HEK293 (cell line): ENCODE measurements around the gene DSG2.
A peak's percentile ranks its signal among the peaks of the same experiment; 100 is the strongest.

Source experiments
- CTCF ChIA-PET: fragments of 350-600 bp; formaldehyde crosslinking; extraction: SDS; loops from one replicate; lab custom pipeline; 2021; ENCODE audit warnings: antibody characterized with exemption; lab: Yijun Ruan, JAX
- POLR2A ChIA-PET: fragments of 300-600 bp; formaldehyde crosslinking; extraction: SDS; loops from one replicate; lab custom pipeline; 2020; ENCODE audit warnings: antibody characterized with exemption, inconsistent platforms; lab: Yijun Ruan, JAX
- H3K27ac ChIP-seq: fragments of 200-500 bp; sonication (Bioruptor generic); 2 replicates; pipeline ENCODE4 v1.5.1; 2014; ENCODE audit warnings: low read depth, low read length, control low read depth, inconsistent platforms; ENCODE audit errors: extremely low read depth
- H3K36me3 ChIP-seq, 2 experiments: fragments of 200-500 bp in 1 of 2; sonication (Bioruptor generic) in 1 of 2; 1 replicate in 1 of 2; 2 replicates in 1 of 2; pipeline ENCODE4 v1.5.1; 2014 to 2017; ENCODE audit warnings: inconsistent platforms in 2 of 2, low read length in 2 of 2; ENCODE audit not compliant: control insufficient read depth in 2 of 2, insufficient read depth in 1 of 2
- H3K4me1 ChIP-seq: fragments of 200-500 bp; sonication (Bioruptor generic); 2 replicates; pipeline ENCODE4 v1.5.1; 2014; ENCODE audit warnings: mild to moderate bottlenecking, low read length, inconsistent platforms; ENCODE audit not compliant: control insufficient read depth, insufficient read depth
- H3K4me3 ChIP-seq: 2 replicates; pipeline ENCODE4 v1.5.1; 2011; ENCODE audit warnings: low read depth, mild to moderate bottlenecking, control low read depth, low read length, moderate library complexity
- H3K9me3 ChIP-seq: fragments of 200-500 bp; sonication (Bioruptor generic); 2 replicates; pipeline ENCODE4 v1.5.1; 2014; ENCODE audit warnings: low read depth, low read length, inconsistent platforms; ENCODE audit not compliant: control insufficient read depth, insufficient read depth
- HOXA7 ChIP-seq: sonication (generic); formaldehyde crosslinking; IDR thresholded peaks from 2 replicates; pipeline ENCODE4 v1.8.1; 2022; ENCODE audit warnings: missing genetic modification reagents, borderline replicate concordance
- TRIM28 ChIP-seq: IDR thresholded peaks from 2 replicates; pipeline ENCODE4 v1.6.1; 2011; ENCODE audit warnings: low read length, control low read depth, borderline replicate concordance
- ZBTB7A ChIP-seq: fragments of 450-650 bp; formaldehyde crosslinking; IDR thresholded peaks from 2 replicates; pipeline ENCODE4 v1.5.1; 2016; ENCODE audit warnings: low read depth, missing biosample characterization, missing genetic modification characterization
- ZFP69B ChIP-seq: fragments of 450-650 bp; formaldehyde crosslinking; IDR thresholded peaks from 2 replicates; pipeline ENCODE4 v1.5.1; 2016; ENCODE audit warnings: missing biosample characterization, missing genetic modification characterization
- ZNF302 ChIP-seq: fragments of 450-650 bp; formaldehyde crosslinking; IDR thresholded peaks from 2 replicates; pipeline ENCODE4 v1.5.1; 2016; ENCODE audit warnings: missing biosample characterization, missing genetic modification characterization, low read depth
- ZNF473 ChIP-seq: fragments of 450-650 bp; formaldehyde crosslinking; IDR thresholded peaks from 2 replicates; pipeline ENCODE4 v1.5.1; 2017; ENCODE audit warnings: missing biosample characterization, missing genetic modification characterization
- ZNF521 ChIP-seq: fragments of 450-650 bp; formaldehyde crosslinking; IDR thresholded peaks from 2 replicates; pipeline ENCODE4 v1.5.1; 2017; ENCODE audit warnings: missing biosample characterization, mild to moderate bottlenecking, missing genetic modification characterization
- ZNF544 ChIP-seq: fragments of 450-650 bp; formaldehyde crosslinking; IDR thresholded peaks from 2 replicates; pipeline ENCODE4 v1.5.0; 2017; ENCODE audit warnings: missing biosample characterization, missing genetic modification characterization
- ZNF639 ChIP-seq: fragments of 450-650 bp; formaldehyde crosslinking; IDR thresholded peaks from 2 replicates; pipeline ENCODE4 v1.5.1; 2016; ENCODE audit warnings: missing biosample characterization, missing genetic modification characterization
- ZNF660 ChIP-seq: fragments of 450-650 bp; IDR thresholded peaks from 2 replicates; pipeline ENCODE4 v1.5.1; 2018; ENCODE audit warnings: missing biosample characterization, mild to moderate bottlenecking, missing genetic modification characterization
- ZSCAN16 ChIP-seq: fragments of 450-650 bp; formaldehyde crosslinking; IDR thresholded peaks from 2 replicates; pipeline ENCODE4 v1.5.1; 2016; ENCODE audit warnings: missing biosample characterization, missing genetic modification characterization
- ZSCAN4 ChIP-seq: fragments of 450-650 bp; formaldehyde crosslinking; IDR thresholded peaks from 2 replicates; pipeline ENCODE4 v1.5.1; 2017; ENCODE audit warnings: missing biosample characterization, missing genetic modification characterization
- TF ChIP-seq, protein P1 (sequence below): fragments of 450-650 bp; formaldehyde crosslinking; conservative IDR thresholded peaks from 2 replicates; pipeline ENCODE4 v1.5.1; 2016; ENCODE audit warnings: low read depth, missing biosample characterization, missing genetic modification characterization
- TF ChIP-seq, protein P2 (sequence below): fragments of 450-650 bp; formaldehyde crosslinking; IDR thresholded peaks from 2 replicates; pipeline ENCODE4 v1.5.1; 2016; ENCODE audit warnings: missing biosample characterization, missing genetic modification characterization

DSG2 gene

DNA sequence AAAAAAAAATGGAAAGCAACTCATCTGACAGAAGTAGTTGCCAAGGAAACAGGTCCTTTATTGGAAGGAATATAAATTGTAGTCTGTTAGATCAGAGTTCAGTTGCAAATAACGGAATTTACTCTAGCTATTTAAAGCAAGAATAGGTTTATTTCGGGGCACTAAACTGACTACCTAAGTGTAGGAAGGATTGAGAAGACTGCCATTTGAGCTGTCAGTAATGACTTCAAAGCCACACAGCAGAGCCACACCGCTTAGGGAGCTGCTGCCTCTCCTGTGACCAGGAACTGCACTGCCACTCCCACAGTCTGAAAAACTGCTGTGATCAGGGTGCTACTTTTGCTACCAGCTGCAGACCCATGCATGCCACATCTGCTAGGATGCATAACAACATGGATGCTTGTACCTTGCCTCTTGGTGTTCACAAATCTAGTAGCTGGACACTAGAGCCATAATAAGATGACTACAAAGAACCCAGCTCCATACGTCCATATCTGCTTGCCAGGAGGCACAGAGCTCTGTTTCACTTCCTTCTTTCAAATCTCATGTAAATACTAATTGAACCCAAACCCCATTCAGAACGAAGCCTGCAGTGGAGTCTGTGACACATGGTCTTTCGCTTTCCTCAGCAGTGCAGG lies 2.2 kb downstream of the DSG2 start:
- no peaks in the 10 kb centered on the region for H3K9me3 ChIP-seq
- CTCF ChIA-PET = interaction anchor here (1.6 kb wide), 1 partner anchor 9 kb away, joined by 6 read pairs; no protein-coding TSS in a partner anchor
- no peak overlapping the region for H3K27ac ChIP-seq
- H3K36me3 ChIP-seq = peaks cover 0 to 4% of the 10 kb centered on the region in 2 experiments; a peak in 1 of 3 replicates
- TF ChIP-seq, protein P1, sequence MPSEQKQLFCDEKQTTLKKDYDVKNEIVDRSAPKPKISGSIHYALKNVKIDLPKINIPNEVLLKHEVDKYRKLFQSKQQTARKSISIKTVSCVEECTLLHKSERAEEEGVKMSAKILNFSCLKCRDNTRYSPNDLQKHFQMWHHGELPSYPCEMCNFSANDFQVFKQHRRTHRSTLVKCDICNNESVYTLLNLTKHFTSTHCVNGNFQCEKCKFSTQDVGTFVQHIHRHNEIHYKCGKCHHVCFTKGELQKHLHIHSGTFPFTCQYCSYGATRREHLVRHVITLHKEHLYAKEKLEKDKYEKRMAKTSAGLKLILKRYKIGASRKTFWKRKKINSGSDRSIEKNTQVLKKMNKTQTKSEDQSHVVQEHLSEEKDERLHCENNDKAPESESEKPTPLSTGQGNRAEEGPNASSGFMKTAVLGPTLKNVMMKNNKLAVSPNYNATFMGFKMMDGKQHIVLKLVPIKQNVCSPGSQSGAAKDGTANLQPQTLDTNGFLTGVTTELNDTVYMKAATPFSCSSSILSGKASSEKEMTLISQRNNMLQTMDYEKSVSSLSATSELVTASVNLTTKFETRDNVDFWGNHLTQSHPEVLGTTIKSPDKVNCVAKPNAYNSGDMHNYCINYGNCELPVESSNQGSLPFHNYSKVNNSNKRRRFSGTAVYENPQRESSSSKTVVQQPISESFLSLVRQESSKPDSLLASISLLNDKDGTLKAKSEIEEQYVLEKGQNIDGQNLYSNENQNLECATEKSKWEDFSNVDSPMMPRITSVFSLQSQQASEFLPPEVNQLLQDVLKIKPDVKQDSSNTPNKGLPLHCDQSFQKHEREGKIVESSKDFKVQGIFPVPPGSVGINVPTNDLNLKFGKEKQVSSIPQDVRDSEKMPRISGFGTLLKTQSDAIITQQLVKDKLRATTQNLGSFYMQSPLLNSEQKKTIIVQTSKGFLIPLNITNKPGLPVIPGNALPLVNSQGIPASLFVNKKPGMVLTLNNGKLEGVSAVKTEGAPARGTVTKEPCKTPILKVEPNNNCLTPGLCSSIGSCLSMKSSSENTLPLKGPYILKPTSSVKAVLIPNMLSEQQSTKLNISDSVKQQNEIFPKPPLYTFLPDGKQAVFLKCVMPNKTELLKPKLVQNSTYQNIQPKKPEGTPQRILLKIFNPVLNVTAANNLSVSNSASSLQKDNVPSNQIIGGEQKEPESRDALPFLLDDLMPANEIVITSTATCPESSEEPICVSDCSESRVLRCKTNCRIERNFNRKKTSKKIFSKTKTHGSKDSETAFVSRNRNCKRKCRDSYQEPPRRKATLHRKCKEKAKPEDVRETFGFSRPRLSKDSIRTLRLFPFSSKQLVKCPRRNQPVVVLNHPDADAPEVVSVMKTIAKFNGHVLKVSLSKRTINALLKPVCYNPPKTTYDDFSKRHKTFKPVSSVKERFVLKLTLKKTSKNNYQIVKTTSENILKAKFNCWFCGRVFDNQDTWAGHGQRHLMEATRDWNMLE (tag by site-specific recombination) = no peak
- TF ChIP-seq HOXA7 (CRISPR knock-in tag) (no peak), ZFP69B (tag by site-specific recombination) (no peak), ZNF544 (no peak), ZBTB7A (tag by site-specific recombination) (no peak)
- TF ChIP-seq, protein P2, sequence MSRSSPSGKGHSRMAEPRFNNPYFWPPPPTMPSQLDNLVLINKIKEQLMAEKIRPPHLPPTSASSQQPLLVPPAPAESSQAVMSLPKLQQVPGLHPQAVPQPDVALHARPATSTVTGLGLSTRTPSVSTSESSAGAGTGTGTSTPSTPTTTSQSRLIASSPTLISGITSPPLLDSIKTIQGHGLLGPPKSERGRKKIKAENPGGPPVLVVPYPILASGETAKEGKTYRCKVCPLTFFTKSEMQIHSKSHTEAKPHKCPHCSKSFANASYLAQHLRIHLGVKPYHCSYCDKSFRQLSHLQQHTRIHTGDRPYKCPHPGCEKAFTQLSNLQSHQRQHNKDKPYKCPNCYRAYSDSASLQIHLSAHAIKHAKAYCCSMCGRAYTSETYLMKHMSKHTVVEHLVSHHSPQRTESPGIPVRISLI = 0 out of 2 replicates have a peak, but pooled peaks have one; percentile 30
- TF ChIP-seq, all 188 proteins: peak for 1
- Histone ChIP-seq H3K4me1 (no peaks in the 10 kb centered on the region), H3K4me3 (no peak overlapping the region)
- POLR2A ChIA-PET = interaction anchor here (0.7 kb wide), 1 partner anchor 460 kb away, joined by 6 read pairs; no protein-coding TSS in a partner anchor

GRCh38 chr18:31503011-31503410 lies 5.0 kb downstream of the DSG2 start:
- TF ChIP-seq TRIM28 (peak; percentile 50; the same call in 1 of the 2 replicates), ZSCAN4 (tag by site-specific recombination) (no peak), ZNF660 (tag by site-specific recombination) (no peak), ZNF302 (tag by site-specific recombination) (no peak)
- H3K9me3 ChIP-seq = no peaks in the 10 kb centered on the region
- no peak overlapping the region for H3K4me3 ChIP-seq
- ChIA-PET POLR2A (no interaction called here), CTCF (no interaction called here)
- H3K27ac ChIP-seq = no peak overlapping the region
- no peaks in the 10 kb centered on the region for H3K4me1 ChIP-seq
- H3K36me3 ChIP-seq = peaks cover 0 to 7% of the 10 kb centered on the region in 2 experiments; a peak in 1 of 3 replicates

- Histone ChIP-seq H3K27ac (no peak overlapping the region), H3K4me3 (no peak overlapping the region), H3K4me1 (no peaks in the 10 kb centered on the region), H3K36me3 (peaks cover 0 to 7% of the 10 kb centered on the region in 2 experiments; a peak in 1 of 3 replicates), H3K9me3 (no peaks in the 10 kb centered on the region)
- ChIA-PET POLR2A (no interaction called here), CTCF (interaction anchor here (3.2 kb wide), 1 partner anchor 80 kb away, joined by 17 read pairs; no protein-coding TSS in a partner anchor)
- no peak for TF ChIP-seq ZNF521 (tag by site-specific recombination)
- no peak for TF ChIP-seq ZSCAN16 (tag by site-specific recombination)
- no peak for TF ChIP-seq ZNF473 (tag by site-specific recombination)
- no peak for TF ChIP-seq ZNF639
Observed at GRCh38 chr18:31504455-31505147, 6.6 kb downstream of the DSG2 start.
